Testis (tissue), 2 donors: ENCODE measurements around the gene ADAMTS18.

Experiments
- CTCF ChIP-seq, 3 experiments: fragments of 450-650 bp in 2 of 3; fragments of 200-600 bp in 1 of 3; sonication (generic) in 1 of 3; IDR thresholded peaks; one replicate each; pipeline ENCODE4 v1.5.1; 2016 to 2019; ENCODE audit warnings: antibody characterized with exemption in 3 of 3, mild to moderate bottlenecking in 2 of 3, moderate library complexity in 1 of 3
- POLR2A ChIP-seq: fragments of 450-650 bp; IDR thresholded peaks from one replicate; pipeline ENCODE4 v1.6.1; 2017; ENCODE audit warnings: antibody characterized with exemption, mild to moderate bottlenecking, moderate library complexity

DNA sequence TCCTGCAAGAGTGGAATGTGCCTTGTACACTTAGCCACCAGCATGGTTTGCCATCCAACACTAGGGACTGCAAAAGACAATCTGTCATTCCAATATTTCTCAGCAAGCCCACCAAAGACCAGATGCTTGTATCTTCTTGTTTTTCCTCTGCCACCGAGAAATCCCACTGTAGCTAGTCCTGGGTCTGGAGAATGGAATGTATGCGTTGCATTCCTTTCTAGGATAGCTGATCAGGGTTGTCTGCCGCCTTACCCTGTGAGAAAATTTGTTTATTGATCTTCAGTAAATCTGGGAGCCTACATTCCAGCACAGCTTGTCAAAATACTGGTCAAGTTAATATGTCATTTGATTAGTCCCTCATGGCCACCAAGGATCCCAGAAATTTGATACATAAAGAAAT, 28.1 kb upstream of the ADAMTS18 start:
- no peak for TF ChIP-seq CTCF (IDR thresholded peaks at IDR 0.05)
- TF ChIP-seq POLR2A = no peak
